GM21447 (cell line): ENCODE data around the gene TRABD2B.
A peak's percentile ranks its signal among the peaks of the same experiment; 100 is the strongest.

ENCODE experiments used
- ATAC-seq: cut with Tn5 transposase; IDR thresholded peaks from one replicate; pipeline ENCODE4 v1.9.1; 2021; ENCODE audit not compliant: unreplicated experiment

The TRABD2B gene

DNA sequence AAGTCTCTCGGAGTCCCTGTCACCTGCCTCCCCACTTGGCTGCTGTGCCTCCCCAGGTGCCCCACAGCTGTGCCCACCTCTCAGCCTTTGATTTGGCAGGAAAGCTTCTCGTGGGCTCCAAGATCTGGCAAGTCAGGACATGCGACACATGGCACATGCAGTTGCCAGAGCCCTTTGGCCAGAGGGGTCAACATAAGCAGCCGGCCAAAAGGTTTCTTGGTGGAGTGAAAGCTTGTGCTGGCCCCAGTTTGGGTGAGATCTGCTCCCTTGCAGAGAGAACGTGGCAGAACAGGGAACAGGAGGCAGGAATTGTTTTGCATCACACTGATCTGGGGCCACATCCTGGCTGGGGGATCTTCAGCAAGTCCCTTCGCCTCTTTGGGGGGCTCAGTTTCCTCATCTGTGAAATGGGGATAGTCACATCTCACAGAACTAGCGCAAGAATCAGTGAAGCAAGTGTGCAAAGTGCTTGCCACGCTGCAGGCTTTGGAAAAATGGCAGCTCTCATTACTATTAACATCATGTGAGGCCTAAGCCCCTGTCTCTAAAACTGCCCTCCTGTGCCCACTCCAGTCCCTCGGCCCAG is 232.6 kb downstream of the TRABD2B start:
- no peak for ATAC-seq

DNA sequence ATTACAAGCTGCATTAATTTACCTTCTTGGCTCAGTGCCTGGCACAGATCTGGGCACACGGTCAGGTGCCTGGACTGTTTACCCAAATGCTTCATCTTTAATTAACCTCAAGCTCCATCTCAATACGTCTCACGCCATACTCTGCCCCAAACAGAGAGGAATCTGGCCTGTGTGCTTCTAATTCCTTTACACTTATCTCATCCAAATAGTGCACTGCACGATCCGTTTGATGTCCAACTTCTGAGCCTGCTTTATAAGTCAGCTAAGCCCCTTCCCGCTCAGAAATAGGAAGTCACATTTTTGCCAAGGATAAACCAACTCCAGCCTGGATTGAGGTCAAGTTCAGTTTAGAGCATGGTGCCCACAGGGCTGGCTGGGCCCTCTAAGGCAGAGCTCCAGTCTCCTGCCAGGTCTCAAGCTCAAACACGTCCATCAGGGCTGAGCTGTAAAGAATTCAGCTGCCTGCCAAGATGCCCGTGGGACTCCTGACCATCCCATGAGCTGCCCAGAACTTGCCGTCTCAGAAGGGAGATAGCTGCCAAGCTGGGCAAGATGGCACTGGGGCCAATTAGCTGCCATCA is 233.5 kb downstream of the TRABD2B start:
- no peak for ATAC-seq

DNA sequence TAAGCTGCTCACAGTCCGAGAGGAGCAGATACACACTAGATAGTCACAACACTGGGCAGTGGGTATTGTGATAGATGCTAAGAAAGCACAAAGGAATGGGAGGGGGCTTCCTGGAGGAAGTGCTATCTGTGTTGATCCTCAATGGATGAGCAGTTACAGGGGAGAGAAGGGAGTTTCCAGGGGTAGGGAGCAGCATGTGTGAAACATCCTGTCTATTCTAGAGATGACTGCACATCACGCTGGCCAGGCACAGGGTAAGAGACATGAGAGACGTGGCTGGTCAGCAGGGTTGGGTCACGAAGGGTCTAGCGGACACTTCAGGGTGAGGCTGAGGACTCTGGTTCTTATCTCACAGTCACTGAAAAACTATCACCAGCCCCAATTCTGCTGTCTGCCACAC is 235.2 kb downstream of the TRABD2B start:
- ATAC-seq = peak; percentile 63

DNA sequence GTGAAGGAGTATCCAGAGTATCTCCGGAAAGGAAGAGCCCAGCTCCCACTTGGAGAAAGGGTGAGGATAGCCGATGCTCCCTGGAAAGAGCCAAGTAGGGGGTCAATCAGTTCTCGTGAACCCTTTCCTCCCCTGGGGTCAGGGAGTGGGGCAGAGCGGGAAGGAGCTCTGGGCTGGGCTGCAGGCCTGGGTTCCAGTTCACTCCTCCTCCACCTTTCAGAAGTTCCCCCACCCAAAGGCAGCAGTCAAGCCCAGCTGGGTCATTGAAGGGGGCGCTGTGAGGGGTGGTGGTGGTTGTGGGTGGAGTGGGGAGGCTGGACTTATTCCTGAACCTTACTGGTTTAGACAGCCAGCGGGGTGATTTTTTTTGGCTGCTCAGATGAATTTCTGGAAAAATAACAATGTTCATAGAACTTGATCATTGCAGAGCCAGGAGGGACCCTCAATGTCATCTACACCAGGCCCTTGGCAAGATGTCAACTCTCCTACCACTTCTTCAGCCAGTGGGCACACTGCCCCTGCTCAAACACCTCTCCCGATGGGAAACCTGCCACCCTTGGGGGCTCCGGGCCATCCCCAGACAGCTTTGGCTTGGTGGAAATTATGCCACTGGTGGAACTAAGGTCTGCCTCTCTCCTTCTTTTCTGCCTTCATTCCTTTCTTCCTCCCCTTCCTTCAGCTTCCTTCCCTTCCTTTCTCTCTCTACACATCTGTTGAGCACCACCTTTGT is 235.8 kb downstream of the TRABD2B start:
- ATAC-seq = no peak

GRCh38 chr1:47759936-47760629 is 237.1 kb downstream of the TRABD2B start:
- ATAC-seq = no peak

DNA sequence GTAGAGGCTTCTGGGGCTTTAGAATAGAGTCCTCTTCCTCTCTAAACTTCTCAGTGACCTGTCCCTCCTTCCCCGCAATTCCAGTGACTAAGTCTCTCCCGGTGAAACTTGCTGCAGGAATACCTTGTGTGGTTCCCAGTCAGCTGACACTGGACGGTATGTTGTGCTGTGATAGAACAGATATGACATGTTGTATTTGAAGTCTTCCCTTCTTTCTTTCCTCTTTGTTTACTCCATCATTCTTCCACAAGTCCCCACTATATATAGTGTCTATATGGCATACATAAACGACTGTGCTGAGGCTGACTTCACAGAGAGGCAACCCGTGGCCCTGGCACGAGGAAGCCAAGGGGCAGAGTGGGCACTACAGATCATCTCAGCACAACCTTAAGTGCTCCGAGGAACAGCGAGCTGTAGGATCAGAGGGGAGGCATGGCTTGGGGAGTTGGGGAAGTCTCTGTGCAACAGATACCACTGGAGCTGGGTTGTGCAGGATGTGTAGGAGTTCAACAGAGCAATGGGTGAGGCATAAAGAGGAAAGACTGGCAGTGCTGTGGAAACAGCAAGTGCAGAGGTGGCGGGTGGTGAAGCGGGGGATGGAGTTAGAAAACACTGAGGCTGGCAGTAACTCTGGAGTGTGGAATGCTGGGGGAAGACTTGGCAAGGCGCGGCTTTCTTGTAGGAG is 237.8 kb downstream of the TRABD2B start:
- no peak for ATAC-seq

- no peak for ATAC-seq
Observed at GRCh38 chr1:47758341-47759250, 238.6 kb downstream of the TRABD2B start.

DNA sequence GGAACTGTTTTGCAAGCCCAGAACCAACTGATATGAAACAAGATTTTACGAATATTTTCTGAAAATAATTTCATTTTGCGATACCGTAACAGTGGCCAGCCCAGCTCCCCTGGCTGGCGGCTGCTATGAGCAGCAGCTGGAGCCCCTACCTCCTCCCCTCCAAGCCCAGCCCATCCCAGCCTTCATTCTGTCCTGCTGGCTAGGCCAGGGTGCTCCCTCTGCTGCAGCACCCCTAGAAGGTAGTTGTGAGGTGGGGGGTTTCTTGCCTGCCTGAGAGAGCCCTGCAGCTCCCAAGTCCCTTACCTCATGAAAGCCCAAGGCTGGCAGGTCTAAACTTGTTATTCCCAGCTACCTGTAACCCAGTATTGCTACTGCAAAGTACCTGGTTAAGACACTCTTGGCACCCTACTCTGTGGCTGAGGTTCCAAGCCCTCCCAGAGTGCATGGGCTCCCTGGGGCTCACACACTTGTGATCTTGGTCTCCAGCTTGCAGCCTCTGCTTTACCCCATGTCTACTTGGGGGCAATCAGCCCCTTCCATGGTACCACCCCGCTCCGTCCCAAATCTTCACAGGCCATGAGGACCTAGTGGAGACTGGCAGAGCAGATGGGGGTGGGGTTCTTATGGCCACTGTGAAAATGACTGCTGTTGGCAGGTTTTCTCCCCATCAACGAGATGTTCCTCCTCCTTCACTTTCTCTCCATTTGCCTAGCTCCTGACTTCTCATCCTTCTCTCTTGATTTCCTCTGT is 239.8 kb downstream of the TRABD2B start:
- ATAC-seq = no peak

DNA sequence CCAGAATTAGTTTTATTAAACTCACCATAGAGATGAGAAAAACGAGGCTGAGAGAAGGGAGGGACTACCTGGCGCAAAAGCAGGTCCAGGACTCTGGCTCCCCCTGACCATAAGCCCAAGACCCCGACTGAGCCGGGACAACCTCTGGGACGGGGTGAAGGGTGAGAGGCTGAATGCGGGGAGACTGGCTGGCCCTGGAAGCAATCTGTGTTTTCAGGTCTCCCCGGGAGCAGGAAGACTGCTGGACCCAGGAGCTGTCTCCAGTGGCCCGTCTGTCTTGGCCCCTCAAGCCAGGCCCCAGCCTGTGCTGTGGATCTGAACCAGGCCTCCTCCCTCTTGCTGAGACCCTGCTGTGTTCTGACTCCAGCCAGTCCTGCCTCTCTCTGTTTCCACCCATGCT is 240.8 kb downstream of the TRABD2B start:
- no peak for ATAC-seq

GRCh38 chr1:47756006-47756405 is 241.2 kb downstream of the TRABD2B start:
- no peak for ATAC-seq

DNA sequence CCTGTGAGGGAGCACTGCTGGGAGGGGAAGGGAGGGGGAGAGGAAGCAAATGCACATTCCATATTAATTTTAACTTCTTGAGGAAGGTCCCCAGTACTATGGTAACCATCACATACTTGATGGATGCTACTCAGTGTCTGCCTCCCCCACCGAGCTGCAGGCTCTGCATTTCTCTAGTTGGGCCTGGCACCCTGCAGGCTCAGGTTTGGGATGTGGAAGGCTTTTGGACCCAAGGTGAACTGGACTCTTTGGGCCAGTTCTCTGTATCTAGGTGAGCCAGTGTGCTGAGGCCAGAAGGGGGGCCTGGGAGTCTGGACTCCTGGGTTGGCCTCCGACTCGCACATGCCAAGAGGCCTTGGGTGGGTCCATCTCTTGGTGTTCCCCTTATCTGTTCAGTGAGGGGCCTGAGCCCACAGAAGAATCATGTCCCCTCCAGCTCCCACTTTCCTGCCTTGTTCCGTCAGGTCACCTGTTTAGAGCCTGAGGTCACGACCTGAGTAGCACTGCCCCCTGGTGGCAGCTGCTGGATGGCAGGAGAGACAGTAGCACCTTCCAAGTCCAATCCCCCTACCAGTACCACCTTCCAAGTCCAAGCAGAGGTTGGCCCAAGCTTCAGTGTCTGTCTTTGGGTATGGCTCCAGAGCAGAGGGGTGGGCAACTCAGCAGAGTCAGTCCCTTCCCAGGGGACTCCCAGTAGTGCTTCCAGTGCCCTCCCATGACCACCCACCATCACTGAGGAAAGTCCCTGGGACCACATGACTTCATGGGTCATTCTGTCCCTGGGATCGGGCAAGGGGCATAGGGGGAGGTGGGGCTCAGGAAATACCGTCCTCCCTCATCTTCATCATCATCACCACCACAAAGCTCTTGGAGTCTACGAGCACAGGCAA is 241.8 kb downstream of the TRABD2B start:
- peak; percentile 78 for ATAC-seq

DNA sequence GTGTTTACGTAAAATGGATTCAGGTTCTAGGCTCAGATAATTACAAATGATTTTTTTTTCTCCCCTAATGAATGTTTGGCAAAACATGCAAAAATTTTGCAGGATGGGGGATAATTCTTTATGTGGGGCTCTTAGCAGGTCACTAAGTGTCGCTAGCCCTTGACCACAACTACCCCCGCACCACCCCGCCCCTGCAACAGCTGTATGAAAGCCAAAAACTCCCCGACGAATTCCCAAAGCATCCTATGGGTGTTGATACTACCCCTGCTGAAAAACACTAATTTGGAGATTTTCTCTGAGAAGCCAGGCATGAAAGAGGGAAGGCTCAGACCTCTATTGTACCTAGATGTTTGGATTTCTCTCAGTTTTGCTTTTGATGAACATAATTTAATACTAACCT is 243.0 kb downstream of the TRABD2B start:
- ATAC-seq = no peak

GRCh38 chr1:47753808-47754207 is 243.4 kb downstream of the TRABD2B start:
- ATAC-seq = no peak

GRCh38 chr1:47752559-47752958 is 244.6 kb downstream of the TRABD2B start:
- no peak for ATAC-seq

DNA sequence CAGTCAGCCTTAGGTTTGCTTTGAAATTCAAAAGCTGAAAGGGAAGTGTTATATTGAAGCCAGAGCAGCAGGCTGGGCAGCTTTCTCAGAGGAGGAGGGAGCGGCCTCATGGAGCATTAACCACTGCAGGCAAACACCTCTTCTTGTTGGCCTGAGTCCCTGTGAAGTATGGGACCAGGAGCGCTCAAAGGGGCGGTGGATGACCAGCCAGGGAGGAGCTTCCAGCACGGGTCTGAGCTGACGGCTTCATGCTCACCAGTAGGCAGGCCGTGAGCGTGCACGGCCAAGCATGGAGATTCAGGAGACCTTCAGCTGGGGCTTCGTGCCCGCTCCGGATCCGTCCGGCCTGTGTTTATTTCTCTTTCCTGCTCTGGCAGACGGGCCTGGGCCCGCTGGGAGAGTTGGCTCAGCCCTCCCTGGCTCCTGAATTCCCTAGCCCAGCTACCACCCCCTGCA is 245.2 kb downstream of the TRABD2B start:
- no peak for ATAC-seq

DNA sequence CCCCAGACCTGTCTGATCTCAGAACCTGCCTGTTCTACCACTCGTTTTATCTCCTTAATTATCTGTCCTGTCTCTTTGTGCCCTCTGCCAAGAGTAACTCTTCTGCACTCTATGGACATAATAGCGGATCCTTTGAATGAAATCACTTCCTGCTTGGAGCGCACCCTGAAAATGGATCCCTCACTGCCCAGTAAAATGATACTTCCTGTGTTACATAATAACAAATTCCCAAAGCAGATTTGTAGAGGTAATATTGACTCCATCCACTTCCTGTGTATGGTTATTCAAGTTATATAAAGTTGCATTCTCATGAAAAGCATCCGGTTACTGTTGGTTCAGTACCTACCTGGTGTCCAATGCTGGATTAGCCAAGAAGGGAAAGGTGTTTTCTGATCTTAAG is 246.0 kb downstream of the TRABD2B start:
- no peak for ATAC-seq

- no peak for ATAC-seq
Observed at GRCh38 chr1:47745715-47746609, 251.2 kb downstream of the TRABD2B start.
